HepG2 (cell line): ENCODE data around the gene SCRT2. TPM values are rescaled to one million over a fixed set of nuclear protein-coding genes. Genes with fewer than 3 reads are reported as not detected.
A peak's percentile ranks its signal among the peaks of the same experiment; 100 is the strongest.

ENCODE experiments used
- ARNTL ChIP-seq: sonication (generic); formaldehyde crosslinking; IDR thresholded peaks from 2 replicates; pipeline ENCODE4 v1.4.0; 2020; ENCODE audit warnings: mild to moderate bottlenecking, missing genetic modification reagents
- CREB1 ChIP-seq, 2 experiments: fragments of 450-650 bp in 1 of 2; IDR thresholded peaks; 2 replicates each; pipeline ENCODE4 v1.6.1; 2016 to 2017; ENCODE audit warnings: control low read depth in 1 of 2, mild to moderate bottlenecking in 1 of 2, missing compliant biosample characterization in 1 of 2, missing genetic modification characterization in 1 of 2
- FLYWCH1 ChIP-seq: sonication (generic); formaldehyde crosslinking; IDR thresholded peaks from 2 replicates; pipeline ENCODE4 v1.8.1; 2023; ENCODE audit warnings: mild to moderate bottlenecking, missing genetic modification reagents
- FOSL1 ChIP-seq: sonication (generic); formaldehyde crosslinking; IDR thresholded peaks from 2 replicates; pipeline ENCODE4 v1.9.0; 2021; ENCODE audit warnings: missing genetic modification reagents, borderline replicate concordance
- GTF3A ChIP-seq: sonication (generic); formaldehyde crosslinking; conservative IDR thresholded peaks from 2 replicates; pipeline ENCODE4 v1.4.0; 2020; ENCODE audit warnings: mild to moderate bottlenecking, missing genetic modification reagents
- HES4 ChIP-seq: sonication (generic); formaldehyde crosslinking; IDR thresholded peaks from 2 replicates; pipeline ENCODE4 v1.9.0; 2021; ENCODE audit warnings: mild to moderate bottlenecking, missing genetic modification reagents, borderline replicate concordance
- KLF13 ChIP-seq: sonication (generic); formaldehyde crosslinking; IDR thresholded peaks from 2 replicates; pipeline ENCODE4 v1.4.0; 2020; ENCODE audit warnings: mild to moderate bottlenecking, missing genetic modification reagents
- PPARG ChIP-seq: conservative IDR thresholded peaks from 2 replicates; pipeline ENCODE4 v1.6.1; 2016; ENCODE audit warnings: missing biosample characterization, missing genetic modification reagents
- THAP11 ChIP-seq: IDR thresholded peaks from 2 replicates; pipeline ENCODE4 v1.6.1; 2016; ENCODE audit warnings: missing biosample characterization, missing genetic modification reagents
- TMF1 ChIP-seq: sonication (generic); formaldehyde crosslinking; IDR thresholded peaks from 2 replicates; pipeline ENCODE4 v1.8.1; 2022; ENCODE audit warnings: low read depth, missing genetic modification reagents
- TSC22D2 ChIP-seq: sonication (generic); formaldehyde crosslinking; IDR thresholded peaks from 2 replicates; pipeline ENCODE4 v1.5.1; 2020; ENCODE audit warnings: missing genetic modification reagents, mild to moderate bottlenecking, borderline replicate concordance
- YEATS4 ChIP-seq: sonication (generic); formaldehyde crosslinking; IDR thresholded peaks from 2 replicates; pipeline ENCODE4 v1.4.0; 2020; ENCODE audit warnings: missing genetic modification reagents, borderline replicate concordance
- YY1 ChIP-seq: IDR thresholded peaks from 2 replicates; pipeline ENCODE4 v1.6.1; 2011; ENCODE audit warnings: low read length, low read depth, moderate library complexity, mild to moderate bottlenecking; ENCODE audit not compliant: insufficient read depth, insufficient replicate concordance
- ZFP37 ChIP-seq: sonication (generic); formaldehyde crosslinking; IDR thresholded peaks from 2 replicates; pipeline ENCODE4 v1.4.0; 2020; ENCODE audit warnings: missing genetic modification reagents, borderline replicate concordance
- ZFP62 ChIP-seq: sonication (generic); formaldehyde crosslinking; IDR thresholded peaks from 2 replicates; pipeline ENCODE4 v1.4.0; 2020; ENCODE audit warnings: missing genetic modification reagents
- ZNF484 ChIP-seq: sonication (generic); formaldehyde crosslinking; IDR thresholded peaks from 2 replicates; pipeline ENCODE4 v1.5.1; 2020; ENCODE audit warnings: mild to moderate bottlenecking, low read depth, missing genetic modification reagents, borderline replicate concordance
- ZNF678 ChIP-seq: sonication (generic); formaldehyde crosslinking; IDR thresholded peaks from 2 replicates; pipeline ENCODE4 v1.4.0; 2020; ENCODE audit warnings: mild to moderate bottlenecking, missing genetic modification reagents
- ZNF83 ChIP-seq: sonication (generic); formaldehyde crosslinking; IDR thresholded peaks from 2 replicates; pipeline ENCODE4 v1.4.0; 2020; ENCODE audit warnings: missing genetic modification reagents, mild to moderate bottlenecking, borderline replicate concordance
- polyA plus RNA-seq, 8 experiments: library from polyadenylated mRNA; depleted of rRNA in 3 of 8; stranded (reverse) in 7 of 8; unstranded in 1 of 8; fragments of >200 nt; fragmentation: Illumina TruSeq in 4 of 8; extraction: Trizol in 4 of 8; gene quantifications; 2 replicates each; pipeline versions ENCODE4 v1.2.1 to v1.2.3, GENCODE V29; 2011 to 2016; ENCODE audit warnings: low read depth in 4 of 8, missing spikeins in 1 of 8, mixed read lengths in 1 of 8; ENCODE audit not compliant: insufficient read depth in 1 of 8
- total RNA-seq, 5 experiments: library from RNA; depleted of rRNA; stranded (reverse); fragments of >200 nt; fragmentation: Illumina TruSeq; extraction: Trizol; gene quantifications; 2 replicates each; pipeline ENCODE4 v1.2.3, GENCODE V29; 2016; ENCODE audit warnings: low read depth in 1 of 5
- TF ChIP-seq, protein P1 (sequence below): IDR thresholded peaks from 2 replicates; pipeline ENCODE4 v1.6.1; 2012; ENCODE audit warnings: low read depth, low read length, improper control_type of control experiment
- TF ChIP-seq, protein P2 (sequence below): sonication (generic); formaldehyde crosslinking; IDR thresholded peaks from 2 replicates; pipeline ENCODE4 v1.8.1; 2023; ENCODE audit warnings: missing genetic modification reagents, mild to moderate bottlenecking, borderline replicate concordance
- TF ChIP-seq, protein P3 (sequence below): sonication (generic); formaldehyde crosslinking; IDR thresholded peaks from 2 replicates; pipeline ENCODE4 v1.4.0; 2020; ENCODE audit warnings: low read depth, missing genetic modification reagents
- TF ChIP-seq, protein P4 (sequence below): sonication (generic); formaldehyde crosslinking; IDR thresholded peaks from 2 replicates; pipeline ENCODE4 v1.4.0; 2020; ENCODE audit warnings: missing genetic modification reagents, mild to moderate bottlenecking, borderline replicate concordance

The SCRT2 gene
- total and polyA plus RNA-seq, 2 of the 13 experiments (the other 11 are each of a cell fraction or from before 2014, with no cell fraction given), result not detected

DNA sequence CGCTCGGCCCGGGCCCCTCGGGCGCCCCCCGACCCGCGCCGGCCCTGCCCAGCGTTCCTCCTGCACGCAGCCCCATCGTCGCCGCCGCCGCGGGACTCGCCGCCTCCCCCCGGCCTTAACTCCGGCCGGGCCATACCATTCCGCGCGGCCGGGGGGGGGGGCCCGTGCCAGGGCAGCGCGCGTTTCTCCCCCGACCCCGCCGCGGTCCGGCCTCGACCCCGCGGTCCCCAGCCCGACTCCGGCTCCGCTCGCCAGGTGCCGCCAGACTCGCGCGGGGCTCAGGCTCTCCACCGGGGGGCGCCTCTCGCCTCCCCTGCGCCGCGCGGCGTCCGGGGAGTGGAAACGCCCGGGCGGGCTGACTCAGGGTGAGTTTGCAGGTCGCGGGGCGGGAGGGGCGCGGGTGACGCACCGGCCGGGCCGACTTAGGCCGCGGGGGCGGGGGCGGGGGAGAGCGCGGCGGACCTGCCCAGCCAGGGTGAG lies 22.5 kb downstream of the SCRT2 start, which contains the start of gene SRXN1 (continued):
- TF ChIP-seq, protein P1, sequence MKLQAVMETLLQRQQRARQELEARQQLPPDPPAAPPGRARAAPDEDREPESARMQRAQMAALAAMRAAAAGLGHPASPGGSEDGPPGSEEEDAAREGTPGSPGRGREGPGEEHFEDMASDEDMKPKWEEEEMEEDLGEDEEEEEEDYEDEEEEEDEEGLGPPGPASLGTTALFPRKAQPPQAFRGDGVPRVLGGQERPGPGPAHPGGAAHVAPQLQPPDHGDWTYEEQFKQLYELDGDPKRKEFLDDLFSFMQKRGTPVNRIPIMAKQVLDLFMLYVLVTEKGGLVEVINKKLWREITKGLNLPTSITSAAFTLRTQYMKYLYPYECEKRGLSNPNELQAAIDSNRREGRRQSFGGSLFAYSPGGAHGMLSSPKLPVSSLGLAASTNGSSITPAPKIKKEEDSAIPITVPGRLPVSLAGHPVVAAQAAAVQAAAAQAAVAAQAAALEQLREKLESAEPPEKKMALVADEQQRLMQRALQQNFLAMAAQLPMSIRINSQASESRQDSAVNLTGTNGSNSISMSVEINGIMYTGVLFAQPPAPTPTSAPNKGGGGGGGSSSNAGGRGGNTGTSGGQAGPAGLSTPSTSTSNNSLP, result peak; percentile 14; the same call in 1 of the 2 replicates
- TF ChIP-seq KLF13 (CRISPR knock-in tag) (no peak), FLYWCH1 (CRISPR knock-in tag) (no peak), HES4 (peak; percentile 43; the same call in 1 of the 2 replicates), ZFP37 (CRISPR knock-in tag) (no peak), ZNF83 (no peak), GTF3A (CRISPR knock-in tag) (no peak), FOSL1 (CRISPR knock-in tag) (peak; percentile 49; the same call in 1 of the 2 replicates), TSC22D2 (peak; percentile 78; the same call in 1 of the 2 replicates), CREB1 (IDR thresholded peaks at IDR 0.05) (peak; percentile 21; the same call in 1 of the 2 replicates), CREB1 (CRISPR knock-in tag; IDR thresholded peaks at IDR 0.05) (no peak), ZNF678 (CRISPR knock-in tag) (no peak; the same call in 1 of the 2 replicates), PPARG (0 out of 2 replicates have a peak, but pooled peaks have one; percentile 20), YEATS4 (peak; percentile 89), ZFP62 (CRISPR knock-in tag) (0 out of 2 replicates have a peak, but pooled peaks have one; percentile 70), YY1 (peak; percentile 82), THAP11 (CRISPR knock-in tag) (peak; percentile 78), ARNTL (CRISPR knock-in tag) (no peak), TMF1 (CRISPR knock-in tag) (peak; percentile 90), ZNF484 (CRISPR knock-in tag) (no peak)
- TF ChIP-seq, protein P2, sequence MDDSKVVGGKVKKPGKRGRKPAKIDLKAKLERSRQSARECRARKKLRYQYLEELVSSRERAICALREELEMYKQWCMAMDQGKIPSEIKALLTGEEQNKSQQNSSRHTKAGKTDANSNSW (CRISPR knock-in tag), result peak; percentile 79; the same call in 1 of the 2 replicates
- TF ChIP-seq, protein P3, sequence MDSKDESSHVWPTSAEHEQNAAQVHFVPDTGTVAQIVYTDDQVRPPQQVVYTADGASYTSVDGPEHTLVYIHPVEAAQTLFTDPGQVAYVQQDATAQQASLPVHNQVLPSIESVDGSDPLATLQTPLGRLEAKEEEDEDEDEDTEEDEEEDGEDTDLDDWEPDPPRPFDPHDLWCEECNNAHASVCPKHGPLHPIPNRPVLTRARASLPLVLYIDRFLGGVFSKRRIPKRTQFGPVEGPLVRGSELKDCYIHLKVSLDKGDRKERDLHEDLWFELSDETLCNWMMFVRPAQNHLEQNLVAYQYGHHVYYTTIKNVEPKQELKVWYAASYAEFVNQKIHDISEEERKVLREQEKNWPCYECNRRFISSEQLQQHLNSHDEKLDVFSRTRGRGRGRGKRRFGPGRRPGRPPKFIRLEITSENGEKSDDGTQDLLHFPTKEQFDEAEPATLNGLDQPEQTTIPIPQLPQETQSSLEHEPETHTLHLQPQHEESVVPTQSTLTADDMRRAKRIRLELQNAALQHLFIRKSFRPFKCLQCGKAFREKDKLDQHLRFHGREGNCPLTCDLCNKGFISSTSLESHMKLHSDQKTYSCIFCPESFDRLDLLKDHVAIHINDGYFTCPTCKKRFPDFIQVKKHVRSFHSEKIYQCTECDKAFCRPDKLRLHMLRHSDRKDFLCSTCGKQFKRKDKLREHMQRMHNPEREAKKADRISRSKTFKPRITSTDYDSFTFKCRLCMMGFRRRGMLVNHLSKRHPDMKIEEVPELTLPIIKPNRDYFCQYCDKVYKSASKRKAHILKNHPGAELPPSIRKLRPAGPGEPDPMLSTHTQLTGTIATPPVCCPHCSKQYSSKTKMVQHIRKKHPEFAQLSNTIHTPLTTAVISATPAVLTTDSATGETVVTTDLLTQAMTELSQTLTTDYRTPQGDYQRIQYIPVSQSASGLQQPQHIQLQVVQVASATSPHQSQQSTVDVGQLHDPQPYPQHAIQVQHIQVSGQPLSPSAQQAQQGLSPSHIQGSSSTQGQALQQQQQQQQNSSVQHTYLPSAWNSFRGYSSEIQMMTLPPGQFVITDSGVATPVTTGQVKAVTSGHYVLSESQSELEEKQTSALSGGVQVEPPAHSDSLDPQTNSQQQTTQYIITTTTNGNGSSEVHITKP (CRISPR knock-in tag), result peak; percentile 98
- TF ChIP-seq, protein P4, sequence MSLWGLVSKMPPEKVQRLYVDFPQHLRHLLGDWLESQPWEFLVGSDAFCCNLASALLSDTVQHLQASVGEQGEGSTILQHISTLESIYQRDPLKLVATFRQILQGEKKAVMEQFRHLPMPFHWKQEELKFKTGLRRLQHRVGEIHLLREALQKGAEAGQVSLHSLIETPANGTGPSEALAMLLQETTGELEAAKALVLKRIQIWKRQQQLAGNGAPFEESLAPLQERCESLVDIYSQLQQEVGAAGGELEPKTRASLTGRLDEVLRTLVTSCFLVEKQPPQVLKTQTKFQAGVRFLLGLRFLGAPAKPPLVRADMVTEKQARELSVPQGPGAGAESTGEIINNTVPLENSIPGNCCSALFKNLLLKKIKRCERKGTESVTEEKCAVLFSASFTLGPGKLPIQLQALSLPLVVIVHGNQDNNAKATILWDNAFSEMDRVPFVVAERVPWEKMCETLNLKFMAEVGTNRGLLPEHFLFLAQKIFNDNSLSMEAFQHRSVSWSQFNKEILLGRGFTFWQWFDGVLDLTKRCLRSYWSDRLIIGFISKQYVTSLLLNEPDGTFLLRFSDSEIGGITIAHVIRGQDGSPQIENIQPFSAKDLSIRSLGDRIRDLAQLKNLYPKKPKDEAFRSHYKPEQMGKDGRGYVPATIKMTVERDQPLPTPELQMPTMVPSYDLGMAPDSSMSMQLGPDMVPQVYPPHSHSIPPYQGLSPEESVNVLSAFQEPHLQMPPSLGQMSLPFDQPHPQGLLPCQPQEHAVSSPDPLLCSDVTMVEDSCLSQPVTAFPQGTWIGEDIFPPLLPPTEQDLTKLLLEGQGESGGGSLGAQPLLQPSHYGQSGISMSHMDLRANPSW, result no peak
